WTC11 (cell line): ENCODE data around the gene HERC5. TPM values are rescaled to one million over a fixed set of nuclear protein-coding genes. Genes with fewer than 3 reads are reported as not detected.

Experiments
- ATAC-seq: fragments of 200-7000 bp; cut with Tn5 transposase; 2 replicates; pipeline ENCODE4 v1.10.0; 2021; ENCODE audit warnings: mild to moderate bottlenecking, moderate library complexity
- CTCF ChIA-PET: fragments of 300-600 bp; sonication (Branson Sonifier 250); formaldehyde crosslinking; loops from one replicate; lab custom pipeline; 2021; ENCODE audit warnings: antibody characterized with exemption; lab: Charles Lee
- POLR2A ChIA-PET: fragments of 350-600 bp; sonication (Branson Sonifier 250); formaldehyde crosslinking; loops from one replicate; lab custom pipeline; 2021; ENCODE audit warnings: antibody characterized with exemption; lab: Charles Lee
- DNase-seq: peaks from one replicate; pipeline ENCODE4 v3.0.0; 2021; ENCODE audit warnings: low spot score
- H3K27ac Mint-ChIP-seq: 2 replicates; pipeline ENCODE4 v1.8.0; 2021; ENCODE audit warnings: mixed read lengths
- H3K27me3 Mint-ChIP-seq: 2 replicates; pipeline ENCODE4 v1.8.0; 2021; ENCODE audit warnings: low read depth, mild to moderate bottlenecking, moderate library complexity, mixed read lengths
- H3K36me3 Mint-ChIP-seq: 2 replicates; pipeline ENCODE4 v1.8.0; 2021; ENCODE audit warnings: mixed read lengths
- H3K4me1 Mint-ChIP-seq: 2 replicates; pipeline ENCODE4 v1.8.0; 2022; ENCODE audit warnings: mixed read lengths
- H3K4me3 Mint-ChIP-seq: 2 replicates; pipeline ENCODE4 v1.8.0; 2021; ENCODE audit warnings: mild to moderate bottlenecking, moderate library complexity, mixed read lengths
- H3K9me3 Mint-ChIP-seq: 2 replicates; pipeline ENCODE4 v1.8.0; 2021; ENCODE audit warnings: mixed read lengths
- CREM ChIP-seq: sonication (generic); formaldehyde crosslinking; IDR thresholded peaks from 2 replicates; pipeline ENCODE4 v1.8.1; 2022; ENCODE audit warnings: mild to moderate bottlenecking, missing genetic modification reagents, moderate library complexity
- EMX1 ChIP-seq: fragments of 250-450 bp; sonication (Bioruptor Pico); IDR thresholded peaks from 2 replicates; pipeline ENCODE4 v1.8.0; 2021; ENCODE audit warnings: mild to moderate bottlenecking
- GRHL2 ChIP-seq: fragments of 250-450 bp; sonication (Bioruptor Pico); IDR thresholded peaks from 2 replicates; pipeline ENCODE4 v1.8.0; 2022; ENCODE audit warnings: mild to moderate bottlenecking, moderate library complexity; ENCODE audit not compliant: insufficient replicate concordance, severe bottlenecking
- IRF2 ChIP-seq: sonication (generic); formaldehyde crosslinking; IDR thresholded peaks from 2 replicates; pipeline ENCODE4 v1.8.0; 2022; ENCODE audit warnings: low read depth, missing genetic modification reagents, borderline replicate concordance
- KAT7 ChIP-seq: sonication (generic); formaldehyde crosslinking; IDR thresholded peaks from 2 replicates; pipeline ENCODE4 v1.8.1; 2023; ENCODE audit warnings: missing genetic modification reagents, mild to moderate bottlenecking, borderline replicate concordance
- MYBL2 ChIP-seq: sonication (generic); formaldehyde crosslinking; IDR thresholded peaks from 2 replicates; pipeline ENCODE4 v1.8.1; 2023; ENCODE audit warnings: mild to moderate bottlenecking, moderate library complexity, missing genetic modification reagents
- RELA ChIP-seq: sonication (generic); formaldehyde crosslinking; IDR thresholded peaks from 2 replicates; pipeline ENCODE4 v1.8.1; 2022; ENCODE audit warnings: missing genetic modification reagents, mild to moderate bottlenecking, borderline replicate concordance
- RORB ChIP-seq: fragments of 250-450 bp; sonication (Bioruptor Pico); IDR thresholded peaks from 2 replicates; pipeline ENCODE4 v1.9.0; 2021; ENCODE audit warnings: mild to moderate bottlenecking
- SMAD3 ChIP-seq: sonication (generic); formaldehyde crosslinking; IDR thresholded peaks from 2 replicates; pipeline ENCODE4 v1.8.0; 2022; ENCODE audit warnings: missing genetic modification reagents, mild to moderate bottlenecking, borderline replicate concordance
- ZNF232 ChIP-seq: sonication (generic); formaldehyde crosslinking; IDR thresholded peaks from 2 replicates; pipeline ENCODE4 v1.8.0; 2022; ENCODE audit warnings: mild to moderate bottlenecking, missing genetic modification reagents
- ZNF263 ChIP-seq: sonication (generic); formaldehyde crosslinking; IDR thresholded peaks from 2 replicates; pipeline ENCODE4 v1.8.1; 2022; ENCODE audit warnings: low read depth, mild to moderate bottlenecking, moderate library complexity, missing genetic modification reagents
- ZNF671 ChIP-seq: fragments of 250-450 bp; sonication (Bioruptor Pico); IDR thresholded peaks from 2 replicates; pipeline ENCODE4 v1.8.0; 2021; ENCODE audit warnings: mild to moderate bottlenecking
- total RNA-seq: library from RNA; stranded (reverse); gene quantifications from 3 replicates; pipeline ENCODE4 v1.2.3, GENCODE V29; 2021
- TF ChIP-seq, protein P1 (sequence below): sonication (generic); formaldehyde crosslinking; IDR thresholded peaks from 2 replicates; pipeline ENCODE4 v1.8.1; 2022; ENCODE audit warnings: low read depth, missing genetic modification reagents, borderline replicate concordance
- TF ChIP-seq, protein P2 (sequence below): sonication (generic); formaldehyde crosslinking; IDR thresholded peaks from 2 replicates; pipeline ENCODE4 v1.8.0; 2022; ENCODE audit warnings: mild to moderate bottlenecking, missing genetic modification reagents
- TF ChIP-seq, protein P3 (sequence below): sonication (generic); formaldehyde crosslinking; conservative IDR thresholded peaks from 2 replicates; pipeline ENCODE4 v1.8.1; 2022; ENCODE audit warnings: mild to moderate bottlenecking, missing genetic modification reagents
- TF ChIP-seq, protein P4 (sequence below): sonication (generic); formaldehyde crosslinking; IDR thresholded peaks from 2 replicates; pipeline ENCODE4 v1.8.0; 2023; ENCODE audit warnings: missing genetic modification reagents
- TF ChIP-seq, protein P5 (sequence below): sonication (generic); formaldehyde crosslinking; IDR thresholded peaks from 2 replicates; pipeline ENCODE4 v1.8.1; 2023; ENCODE audit warnings: mild to moderate bottlenecking, missing genetic modification reagents
- TF ChIP-seq, protein P6 (sequence below): sonication (generic); formaldehyde crosslinking; IDR thresholded peaks from 2 replicates; pipeline ENCODE4 v1.8.1; 2022; ENCODE audit warnings: mild to moderate bottlenecking, missing genetic modification reagents, moderate library complexity, borderline replicate concordance

Gene HERC5
- total RNA-seq, 1 experiment from 2014 or later, result 14.3 TPM

DNA sequence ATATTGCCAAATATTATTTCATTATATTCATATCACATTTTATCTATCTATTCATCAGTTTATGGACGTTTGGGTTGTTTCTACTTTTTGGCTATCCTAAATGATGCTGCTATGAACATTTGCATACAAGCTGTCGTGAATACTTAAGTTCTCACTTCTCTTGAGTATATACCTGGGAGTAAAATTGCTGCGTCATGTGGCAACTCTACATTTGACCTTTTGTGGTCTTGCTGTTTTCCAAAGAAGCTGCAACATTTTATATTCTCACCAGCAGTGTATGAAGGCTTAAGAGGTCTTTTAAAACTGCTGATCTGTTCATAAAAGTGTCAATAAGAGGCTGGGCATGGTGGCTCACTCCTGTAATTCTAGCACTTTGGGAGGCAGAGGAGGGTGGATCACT is 60.9 kb downstream of the HERC5 start (continued):
- TF ChIP-seq, protein P1, sequence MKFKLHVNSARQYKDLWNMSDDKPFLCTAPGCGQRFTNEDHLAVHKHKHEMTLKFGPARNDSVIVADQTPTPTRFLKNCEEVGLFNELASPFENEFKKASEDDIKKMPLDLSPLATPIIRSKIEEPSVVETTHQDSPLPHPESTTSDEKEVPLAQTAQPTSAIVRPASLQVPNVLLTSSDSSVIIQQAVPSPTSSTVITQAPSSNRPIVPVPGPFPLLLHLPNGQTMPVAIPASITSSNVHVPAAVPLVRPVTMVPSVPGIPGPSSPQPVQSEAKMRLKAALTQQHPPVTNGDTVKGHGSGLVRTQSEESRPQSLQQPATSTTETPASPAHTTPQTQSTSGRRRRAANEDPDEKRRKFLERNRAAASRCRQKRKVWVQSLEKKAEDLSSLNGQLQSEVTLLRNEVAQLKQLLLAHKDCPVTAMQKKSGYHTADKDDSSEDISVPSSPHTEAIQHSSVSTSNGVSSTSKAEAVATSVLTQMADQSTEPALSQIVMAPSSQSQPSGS (CRISPR knock-in tag), result no peak
- TF ChIP-seq SMAD3 (CRISPR knock-in tag), result no peak
- TF ChIP-seq, protein P2, sequence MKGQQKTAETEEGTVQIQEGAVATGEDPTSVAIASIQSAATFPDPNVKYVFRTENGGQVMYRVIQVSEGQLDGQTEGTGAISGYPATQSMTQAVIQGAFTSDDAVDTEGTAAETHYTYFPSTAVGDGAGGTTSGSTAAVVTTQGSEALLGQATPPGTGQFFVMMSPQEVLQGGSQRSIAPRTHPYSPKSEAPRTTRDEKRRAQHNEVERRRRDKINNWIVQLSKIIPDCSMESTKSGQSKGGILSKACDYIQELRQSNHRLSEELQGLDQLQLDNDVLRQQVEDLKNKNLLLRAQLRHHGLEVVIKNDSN (CRISPR knock-in tag), result no peak
- TF ChIP-seq MYBL2, result no peak
- TF ChIP-seq, all 79 proteins: peak for 0

DNA sequence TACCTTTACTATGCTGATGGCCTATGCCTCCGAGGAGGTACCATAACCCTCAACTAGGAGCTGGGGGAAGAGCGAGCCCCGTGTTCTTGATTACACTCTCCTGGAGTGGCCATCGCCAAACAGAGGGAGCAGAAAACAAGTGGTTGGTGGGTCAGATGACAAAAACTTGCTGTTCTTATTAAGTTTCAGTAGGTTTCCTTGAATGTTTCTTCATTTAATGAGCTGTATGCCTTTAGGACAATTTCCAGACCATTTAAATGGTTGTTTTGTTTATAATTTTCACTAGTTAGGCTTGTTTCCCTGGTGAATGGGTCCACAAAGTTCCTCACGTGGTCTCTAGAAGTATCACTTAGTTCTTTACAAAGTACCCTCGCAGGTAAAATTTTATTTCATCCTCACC is 62.0 kb downstream of the HERC5 start:
- H3K4me3 Mint-ChIP-seq, result no peak overlapping the region
- TF ChIP-seq, protein P3, sequence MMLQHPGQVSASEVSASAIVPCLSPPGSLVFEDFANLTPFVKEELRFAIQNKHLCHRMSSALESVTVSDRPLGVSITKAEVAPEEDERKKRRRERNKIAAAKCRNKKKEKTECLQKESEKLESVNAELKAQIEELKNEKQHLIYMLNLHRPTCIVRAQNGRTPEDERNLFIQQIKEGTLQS (CRISPR knock-in tag), result no peak
- TF ChIP-seq, protein P4, sequence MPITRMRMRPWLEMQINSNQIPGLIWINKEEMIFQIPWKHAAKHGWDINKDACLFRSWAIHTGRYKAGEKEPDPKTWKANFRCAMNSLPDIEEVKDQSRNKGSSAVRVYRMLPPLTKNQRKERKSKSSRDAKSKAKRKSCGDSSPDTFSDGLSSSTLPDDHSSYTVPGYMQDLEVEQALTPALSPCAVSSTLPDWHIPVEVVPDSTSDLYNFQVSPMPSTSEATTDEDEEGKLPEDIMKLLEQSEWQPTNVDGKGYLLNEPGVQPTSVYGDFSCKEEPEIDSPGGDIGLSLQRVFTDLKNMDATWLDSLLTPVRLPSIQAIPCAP (CRISPR knock-in tag), result no peak
- TF ChIP-seq, protein P5, sequence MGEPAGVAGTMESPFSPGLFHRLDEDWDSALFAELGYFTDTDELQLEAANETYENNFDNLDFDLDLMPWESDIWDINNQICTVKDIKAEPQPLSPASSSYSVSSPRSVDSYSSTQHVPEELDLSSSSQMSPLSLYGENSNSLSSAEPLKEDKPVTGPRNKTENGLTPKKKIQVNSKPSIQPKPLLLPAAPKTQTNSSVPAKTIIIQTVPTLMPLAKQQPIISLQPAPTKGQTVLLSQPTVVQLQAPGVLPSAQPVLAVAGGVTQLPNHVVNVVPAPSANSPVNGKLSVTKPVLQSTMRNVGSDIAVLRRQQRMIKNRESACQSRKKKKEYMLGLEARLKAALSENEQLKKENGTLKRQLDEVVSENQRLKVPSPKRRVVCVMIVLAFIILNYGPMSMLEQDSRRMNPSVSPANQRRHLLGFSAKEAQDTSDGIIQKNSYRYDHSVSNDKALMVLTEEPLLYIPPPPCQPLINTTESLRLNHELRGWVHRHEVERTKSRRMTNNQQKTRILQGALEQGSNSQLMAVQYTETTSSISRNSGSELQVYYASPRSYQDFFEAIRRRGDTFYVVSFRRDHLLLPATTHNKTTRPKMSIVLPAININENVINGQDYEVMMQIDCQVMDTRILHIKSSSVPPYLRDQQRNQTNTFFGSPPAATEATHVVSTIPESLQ, result no peak
- TF ChIP-seq RELA (CRISPR knock-in tag) (no peak), ZNF671 (CRISPR knock-in tag) (no peak), EMX1 (CRISPR knock-in tag) (no peak), KAT7 (no peak), CREM (CRISPR knock-in tag) (no peak), ZNF232 (CRISPR knock-in tag) (no peak), GRHL2 (CRISPR knock-in tag) (no peak), ZNF263 (CRISPR knock-in tag) (no peak), RORB (no peak), IRF2 (CRISPR knock-in tag) (no peak)
- TF ChIP-seq, protein P2 (CRISPR knock-in tag), result no peak
- TF ChIP-seq, protein P6, sequence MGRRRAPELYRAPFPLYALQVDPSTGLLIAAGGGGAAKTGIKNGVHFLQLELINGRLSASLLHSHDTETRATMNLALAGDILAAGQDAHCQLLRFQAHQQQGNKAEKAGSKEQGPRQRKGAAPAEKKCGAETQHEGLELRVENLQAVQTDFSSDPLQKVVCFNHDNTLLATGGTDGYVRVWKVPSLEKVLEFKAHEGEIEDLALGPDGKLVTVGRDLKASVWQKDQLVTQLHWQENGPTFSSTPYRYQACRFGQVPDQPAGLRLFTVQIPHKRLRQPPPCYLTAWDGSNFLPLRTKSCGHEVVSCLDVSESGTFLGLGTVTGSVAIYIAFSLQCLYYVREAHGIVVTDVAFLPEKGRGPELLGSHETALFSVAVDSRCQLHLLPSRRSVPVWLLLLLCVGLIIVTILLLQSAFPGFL, result no peak
- TF ChIP-seq, protein P1 (CRISPR knock-in tag), result no peak
- TF ChIP-seq, all 79 proteins: peak for 0
- peaks cover 20% of the 10 kb centered on the region for H3K4me1 Mint-ChIP-seq
- no peaks in the 10 kb centered on the region for H3K27me3 Mint-ChIP-seq
- no peak for DNase-seq
- H3K27ac Mint-ChIP-seq, result no peak overlapping the region
- H3K9me3 Mint-ChIP-seq, result no peaks in the 10 kb centered on the region
- peaks cover 10% of the 10 kb centered on the region for H3K36me3 Mint-ChIP-seq
- CTCF ChIA-PET, result interaction anchor here (0.9 kb wide), 1 partner anchor 21 kb away, joined by 3 read pairs; no protein-coding TSS in a partner anchor
- no peak for ATAC-seq
- POLR2A ChIA-PET, result no interaction called here
